Activated naive CD4-positive, alpha-beta T cell treated with anti-CD3 and anti-CD28 coated beads, Interleukin-2, amount 50 U/mL, for 72 hours (primary cell): ENCODE results near the gene PTPRG. TPM values are rescaled to one million over a fixed set of nuclear protein-coding genes. Genes with fewer than 3 reads are reported as not detected.
"Not testable (repeated sequence)": the region's sequence is repeated elsewhere in the genome, so short reads cannot be mapped to it uniquely, and the experiment has no call there.

Source experiments
- ATAC-seq, 2 donors: fragments of 150-1000 bp; cut with Tn5 transposase; 2 replicates each; pipeline ENCODE4 v1.10.0; 2021; ENCODE audit warnings: mild to moderate bottlenecking in 2 of 2, moderate library complexity in 2 of 2
- DNase-seq, 2 donors: peaks; one replicate each; pipeline ENCODE4 v3.0.0; 2021 to 2022; ENCODE audit warnings: low spot score in 2 of 2
- H3K27ac Mint-ChIP-seq, 2 donors: one replicate each; pipeline ENCODE4 v1.8.0; 2022; ENCODE audit warnings: mild to moderate bottlenecking in 2 of 2, mixed read lengths in 2 of 2
- H3K36me3 Mint-ChIP-seq, 2 donors: one replicate each; pipeline ENCODE4 v1.8.0; 2022; ENCODE audit warnings: mixed read lengths in 2 of 2
- H3K9me3 Mint-ChIP-seq, 2 donors: one replicate each; pipeline ENCODE4 v1.8.0; 2022; ENCODE audit warnings: mixed read lengths in 2 of 2
- total RNA-seq, 2 donors: library from RNA; stranded (reverse); gene quantifications; one replicate each; pipeline ENCODE4 v1.2.3, GENCODE V29; 2022

The PTPRG gene
- total RNA-seq, 2 donors from 2014 or later: 0.11 to 0.45 TPM

- no peaks in the 10 kb centered on the region for H3K36me3 Mint-ChIP-seq
- DNase-seq (no peak), ATAC-seq (no peak)
- no peaks in the 10 kb centered on the region for H3K9me3 Mint-ChIP-seq
- no peak overlapping the region for H3K27ac Mint-ChIP-seq
Measured at GRCh38 chr3:61730577-61731231, 169.3 kb downstream of the PTPRG start.

GRCh38 chr3:61733000-61733399, 171.6 kb downstream of the PTPRG start:
- Mint-ChIP-seq H3K9me3 (peaks cover 0 to 5% of the 10 kb centered on the region in 2 donors), H3K36me3 (no peaks in the 10 kb centered on the region), H3K27ac (no peak overlapping the region)
- DNase-seq: no peak
- no peak for ATAC-seq

- ATAC-seq: no peak
- Mint-ChIP-seq H3K9me3 (peaks cover 0 to 5% of the 10 kb centered on the region in 2 donors), H3K27ac (no peak overlapping the region), H3K36me3 (no peaks in the 10 kb centered on the region)
- DNase-seq: no peak
Measured at GRCh38 chr3:61733876-61734275, 172.5 kb downstream of the PTPRG start.

GRCh38 chr3:61734749-61735686, 173.6 kb downstream of the PTPRG start:
- ATAC-seq (no peak), DNase-seq (no peak)
- Mint-ChIP-seq H3K36me3 (no peaks in the 10 kb centered on the region), H3K9me3 (peaks cover 0 to 5% of the 10 kb centered on the region in 2 donors), H3K27ac (no peak overlapping the region)

- Mint-ChIP-seq H3K27ac (no peak overlapping the region), H3K9me3 (peaks cover 0 to 5% of the 10 kb centered on the region in 2 donors), H3K36me3 (no peaks in the 10 kb centered on the region)
- ATAC-seq (no peak), DNase-seq (no peak)
Measured at GRCh38 chr3:61736506-61736905, 175.1 kb downstream of the PTPRG start.

- ATAC-seq (no peak), DNase-seq (no peak)
- H3K27ac Mint-ChIP-seq: no peak overlapping the region
- H3K36me3 Mint-ChIP-seq: no peaks in the 10 kb centered on the region
- H3K9me3 Mint-ChIP-seq: peaks cover 0 to 5% of the 10 kb centered on the region in 2 donors
Measured at GRCh38 chr3:61739640-61740039, 178.3 kb downstream of the PTPRG start.

- Mint-ChIP-seq H3K27ac (no peak overlapping the region), H3K9me3 (peaks cover 0 to 5% of the 10 kb centered on the region in 2 donors), H3K36me3 (no peaks in the 10 kb centered on the region)
- no peak for DNase-seq
- ATAC-seq: no peak
Measured at GRCh38 chr3:61740494-61740893, 179.1 kb downstream of the PTPRG start.

- H3K36me3 Mint-ChIP-seq: no peaks in the 10 kb centered on the region
- H3K27ac Mint-ChIP-seq: no peak overlapping the region
- peaks cover 0 to 5% of the 10 kb centered on the region in 2 donors for H3K9me3 Mint-ChIP-seq
- no peak for ATAC-seq
- DNase-seq: no peak
Measured at GRCh38 chr3:61741551-61741950, 180.2 kb downstream of the PTPRG start.

GRCh38 chr3:61742006-61742405, 180.6 kb downstream of the PTPRG start:
- H3K27ac Mint-ChIP-seq: no peak overlapping the region
- DNase-seq (no peak), ATAC-seq (no peak)
- peaks cover 0 to 2% of the 10 kb centered on the region in 2 donors for H3K9me3 Mint-ChIP-seq
- H3K36me3 Mint-ChIP-seq: no peaks in the 10 kb centered on the region

- H3K36me3 Mint-ChIP-seq: no peaks in the 10 kb centered on the region
- no peak overlapping the region for H3K27ac Mint-ChIP-seq
- no peak for DNase-seq
- ATAC-seq: no peak
- no peaks in the 10 kb centered on the region for H3K9me3 Mint-ChIP-seq
Measured at GRCh38 chr3:61743067-61743466, 181.7 kb downstream of the PTPRG start.

- ATAC-seq: no peak
- DNase-seq: no peak
- H3K9me3 Mint-ChIP-seq: no peaks in the 10 kb centered on the region
- no peak overlapping the region for H3K27ac Mint-ChIP-seq
- H3K36me3 Mint-ChIP-seq: no peaks in the 10 kb centered on the region
Measured at GRCh38 chr3:61743686-61744242, 182.4 kb downstream of the PTPRG start.

GRCh38 chr3:61748288-61748687, 186.9 kb downstream of the PTPRG start:
- H3K9me3 Mint-ChIP-seq: no peaks in the 10 kb centered on the region
- ATAC-seq (no peak), DNase-seq (no peak)
- no peaks in the 10 kb centered on the region for H3K36me3 Mint-ChIP-seq
- no peak overlapping the region for H3K27ac Mint-ChIP-seq

- DNase-seq: no peak
- no peak for ATAC-seq
- H3K36me3 Mint-ChIP-seq: no peaks in the 10 kb centered on the region
- H3K9me3 Mint-ChIP-seq: no peaks in the 10 kb centered on the region
- no peak overlapping the region for H3K27ac Mint-ChIP-seq
Measured at GRCh38 chr3:61750766-61751165, 189.4 kb downstream of the PTPRG start.

GRCh38 chr3:61758839-61759238, 197.5 kb downstream of the PTPRG start:
- Mint-ChIP-seq H3K9me3 (peaks cover 3 to 5% of the 10 kb centered on the region in 2 donors), H3K36me3 (no peaks in the 10 kb centered on the region), H3K27ac (no peak overlapping the region)
- DNase-seq: no peak
- ATAC-seq: no peak

- not testable (repeated sequence) for DNase-seq, ATAC-seq, H3K36me3 Mint-ChIP-seq, H3K27ac Mint-ChIP-seq, H3K9me3 Mint-ChIP-seq
Measured at GRCh38 chr3:61760783-61761182, 199.4 kb downstream of the PTPRG start.

GRCh38 chr3:61761694-61762430, 200.5 kb downstream of the PTPRG start:
- H3K9me3 Mint-ChIP-seq: peaks cover 5 to 7% of the 10 kb centered on the region in 2 donors
- DNase-seq (no peak), ATAC-seq (no peak)
- H3K27ac Mint-ChIP-seq: no peak overlapping the region
- no peaks in the 10 kb centered on the region for H3K36me3 Mint-ChIP-seq
